H4 (cell line): Measurements from ENCODE around the gene SENP5. TPM values are rescaled to one million over a fixed set of nuclear protein-coding genes. Genes with fewer than 3 reads are reported as not detected.
"Not testable (repeated sequence)": the region's sequence is repeated elsewhere in the genome, so short reads cannot be mapped to it uniquely, and the experiment has no call there.

Experiments
- DNase-seq: peaks from one replicate; pipeline ENCODE4 v3.0.0-alpha.2; 2015; ENCODE audit warnings: low spot score
- total RNA-seq: library from RNA; depleted of rRNA; stranded (reverse); fragments of >200 nt; shearing (Covaris generic); gene quantifications from 2 replicates; pipeline ENCODE4 v1.2.3, GENCODE V29; 2014; rRNA removed

SENP5 gene, protein sequence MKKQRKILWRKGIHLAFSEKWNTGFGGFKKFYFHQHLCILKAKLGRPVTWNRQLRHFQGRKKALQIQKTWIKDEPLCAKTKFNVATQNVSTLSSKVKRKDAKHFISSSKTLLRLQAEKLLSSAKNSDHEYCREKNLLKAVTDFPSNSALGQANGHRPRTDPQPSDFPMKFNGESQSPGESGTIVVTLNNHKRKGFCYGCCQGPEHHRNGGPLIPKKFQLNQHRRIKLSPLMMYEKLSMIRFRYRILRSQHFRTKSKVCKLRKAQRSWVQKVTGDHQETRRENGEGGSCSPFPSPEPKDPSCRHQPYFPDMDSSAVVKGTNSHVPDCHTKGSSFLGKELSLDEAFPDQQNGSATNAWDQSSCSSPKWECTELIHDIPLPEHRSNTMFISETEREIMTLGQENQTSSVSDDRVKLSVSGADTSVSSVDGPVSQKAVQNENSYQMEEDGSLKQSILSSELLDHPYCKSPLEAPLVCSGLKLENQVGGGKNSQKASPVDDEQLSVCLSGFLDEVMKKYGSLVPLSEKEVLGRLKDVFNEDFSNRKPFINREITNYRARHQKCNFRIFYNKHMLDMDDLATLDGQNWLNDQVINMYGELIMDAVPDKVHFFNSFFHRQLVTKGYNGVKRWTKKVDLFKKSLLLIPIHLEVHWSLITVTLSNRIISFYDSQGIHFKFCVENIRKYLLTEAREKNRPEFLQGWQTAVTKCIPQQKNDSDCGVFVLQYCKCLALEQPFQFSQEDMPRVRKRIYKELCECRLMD
- total RNA-seq: 23.1 and 28.4 TPM in 2 replicates

DNA sequence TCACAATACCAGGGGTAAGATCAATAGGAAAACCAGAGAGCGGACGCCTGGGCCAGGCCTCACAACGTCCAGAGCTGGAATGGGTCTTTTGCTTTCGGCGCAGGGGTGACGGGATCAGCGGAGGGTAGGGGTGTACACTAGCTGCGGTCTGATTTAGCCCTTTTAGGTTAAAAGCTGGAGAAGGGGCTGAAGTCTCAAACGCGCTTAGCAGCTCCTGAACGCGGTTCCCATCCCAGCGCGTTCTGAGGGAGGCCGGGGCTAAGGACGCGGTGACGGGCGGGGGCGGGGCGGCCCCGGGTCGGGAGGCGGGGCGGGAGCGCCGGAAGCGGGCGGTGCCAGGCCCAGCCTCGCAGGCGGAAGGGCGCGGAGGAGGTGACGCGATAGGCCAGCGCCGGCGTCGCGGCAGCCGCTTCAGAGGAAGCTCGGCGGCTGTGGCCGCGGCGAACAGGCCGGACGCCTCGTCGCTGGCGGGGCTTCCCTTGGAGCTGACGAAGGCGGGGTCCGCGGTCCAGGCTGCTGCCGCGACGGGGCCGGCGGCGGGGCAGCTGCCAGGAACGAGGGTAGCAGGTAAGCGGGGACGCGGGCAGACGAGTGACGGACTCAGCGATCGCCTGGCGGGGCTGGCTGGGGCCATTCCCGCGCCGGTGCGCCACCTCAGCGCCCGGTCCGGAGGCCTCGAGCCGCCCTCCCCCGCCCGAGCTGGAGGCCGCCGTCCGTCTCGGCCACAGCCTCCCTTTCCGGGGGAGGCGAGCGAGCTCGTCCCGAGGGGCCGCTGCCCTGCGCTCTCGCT is at the start of gene SENP5:
Gene SENP5, plus strand, starts transcription at position 414 of the 790 bp plus-strand sequence. CDS start 17,262 bp downstream, outside the sequence.
- peak; percentile 86 for DNase-seq

DNA sequence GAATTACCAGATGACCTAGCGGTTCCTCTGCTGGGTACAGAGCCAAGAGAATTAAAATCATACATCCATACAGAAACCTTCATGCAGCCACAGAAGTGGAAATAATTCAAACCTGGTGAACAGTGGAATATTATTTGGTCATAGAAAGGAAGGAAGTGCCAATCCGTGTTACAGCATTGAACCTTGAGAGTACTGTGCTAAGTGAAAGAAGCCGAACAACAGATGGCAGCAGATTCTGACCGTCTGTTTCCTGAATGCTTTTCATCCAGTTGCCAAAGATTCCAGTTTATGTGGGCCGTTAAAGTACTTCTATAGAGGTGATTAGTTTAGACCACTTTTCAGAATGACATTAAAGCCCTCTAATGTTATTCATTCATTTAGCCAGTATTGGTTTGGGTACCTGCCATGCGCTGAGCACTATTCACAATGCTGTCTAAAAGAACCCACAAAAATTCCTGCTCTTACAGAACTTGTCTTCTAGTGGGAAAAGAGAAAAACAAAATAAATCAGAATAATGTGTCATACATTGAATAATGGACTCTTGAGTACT is 45.8 kb upstream of the SENP5 start:
- DNase-seq: no peak

DNA sequence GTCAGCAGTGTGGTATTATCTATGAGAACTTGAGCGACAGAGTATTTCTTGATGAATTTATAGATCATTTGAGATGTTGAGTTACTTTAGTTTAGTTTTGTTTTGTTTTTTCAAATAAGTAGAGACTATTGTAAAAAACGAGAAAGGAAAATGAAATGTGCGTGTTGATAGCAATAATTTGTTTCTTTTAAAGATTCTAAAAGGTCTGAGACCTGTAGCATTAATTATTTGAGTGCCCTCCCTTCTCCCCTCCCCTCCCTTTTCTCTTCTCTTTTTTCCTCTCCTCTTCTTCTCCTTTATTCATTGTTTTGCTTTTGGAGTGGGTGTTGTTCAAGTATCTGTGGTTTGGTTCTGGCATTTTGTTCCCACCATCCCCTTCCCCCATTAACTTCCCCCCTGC is 38.1 kb upstream of the SENP5 start:
- DNase-seq: not testable (repeated sequence)

DNA sequence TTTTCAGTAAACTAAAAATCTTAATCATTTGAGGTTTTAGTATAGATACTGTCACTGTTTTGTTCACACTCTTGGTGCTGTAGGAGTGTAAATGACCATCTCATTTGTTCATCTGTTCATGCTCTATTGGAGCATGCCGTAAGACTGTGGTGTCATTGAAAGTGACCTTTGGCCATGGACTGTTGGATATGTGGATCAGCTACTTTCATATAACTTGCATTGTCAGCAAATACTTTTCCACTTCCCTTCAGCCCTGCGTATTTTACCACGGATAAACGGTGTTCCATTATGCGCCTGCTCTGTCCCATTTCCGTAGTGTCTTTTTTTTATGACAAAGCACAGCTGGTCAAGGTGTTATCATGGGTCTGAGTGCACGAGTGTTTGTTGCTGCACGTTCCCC is 32.6 kb upstream of the SENP5 start:
- no peak for DNase-seq

DNA sequence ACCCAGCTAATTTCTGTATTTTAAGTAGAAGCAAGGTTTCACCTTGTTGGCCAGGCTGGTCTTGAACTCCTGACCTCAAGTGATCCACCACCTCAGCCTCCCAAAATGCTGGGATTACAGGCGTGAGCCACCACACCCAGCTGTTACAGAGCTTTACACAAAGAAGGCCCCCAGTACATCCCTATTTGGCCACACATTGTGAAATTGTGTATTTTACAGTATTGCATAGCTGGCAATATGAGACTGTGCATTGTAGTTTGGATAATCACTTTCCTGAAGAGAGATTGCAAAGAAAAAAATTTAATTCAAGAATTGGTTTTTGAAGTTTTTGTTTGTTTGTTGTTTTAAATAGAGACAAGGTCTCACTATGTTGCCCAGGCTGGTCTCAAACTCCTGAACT is 31.1 kb upstream of the SENP5 start:
- not testable (repeated sequence) for DNase-seq

DNA sequence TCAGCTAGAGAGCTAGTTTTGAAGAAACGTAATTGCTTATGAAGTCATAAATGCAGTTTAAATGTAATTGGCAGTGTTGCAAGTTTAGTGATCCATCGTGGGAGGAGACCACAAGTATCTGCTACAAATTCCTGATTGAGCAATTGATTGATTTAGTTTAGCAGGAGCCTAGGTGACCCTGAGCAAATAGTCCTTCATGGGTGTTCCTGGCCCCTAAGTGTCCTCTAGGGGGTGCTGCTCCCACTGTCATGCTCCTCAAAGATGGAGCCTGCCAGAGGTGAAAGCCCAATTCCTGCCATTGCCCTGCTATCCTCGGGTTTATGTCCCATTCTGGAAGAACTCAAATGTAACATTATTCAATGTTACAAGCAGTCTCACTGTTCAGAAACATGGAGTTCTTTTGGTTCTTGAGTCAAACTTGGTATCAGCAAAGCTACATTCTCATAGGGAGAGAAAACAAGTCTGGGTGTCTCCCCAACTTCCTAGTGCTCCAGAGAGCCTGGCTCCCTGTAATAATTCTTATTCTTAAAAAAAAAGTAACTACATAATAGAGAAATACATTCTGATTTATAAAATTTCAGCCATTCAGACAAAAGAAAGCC is 29.8 kb upstream of the SENP5 start:
- peak; percentile 46 for DNase-seq

DNA sequence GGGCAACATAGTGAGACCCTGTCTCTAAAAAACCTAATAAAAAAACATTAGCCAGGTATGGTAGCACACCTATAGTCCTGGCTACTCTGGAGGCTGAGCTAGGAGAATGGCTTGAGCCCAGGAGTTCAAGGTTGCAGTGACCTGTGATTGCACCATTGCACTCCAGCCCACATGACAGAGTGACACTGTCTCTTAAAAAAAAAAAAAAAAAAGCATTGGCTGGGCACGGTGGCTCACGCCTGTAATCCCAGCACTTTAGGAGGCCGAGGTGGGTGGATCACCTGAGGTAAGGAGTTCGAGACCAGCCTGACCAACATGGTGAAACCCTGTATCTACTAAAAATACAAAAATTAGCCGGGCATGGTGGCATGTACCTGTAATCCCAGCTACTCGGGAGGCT is 28.4 kb upstream of the SENP5 start:
- not testable (repeated sequence) for DNase-seq

DNA sequence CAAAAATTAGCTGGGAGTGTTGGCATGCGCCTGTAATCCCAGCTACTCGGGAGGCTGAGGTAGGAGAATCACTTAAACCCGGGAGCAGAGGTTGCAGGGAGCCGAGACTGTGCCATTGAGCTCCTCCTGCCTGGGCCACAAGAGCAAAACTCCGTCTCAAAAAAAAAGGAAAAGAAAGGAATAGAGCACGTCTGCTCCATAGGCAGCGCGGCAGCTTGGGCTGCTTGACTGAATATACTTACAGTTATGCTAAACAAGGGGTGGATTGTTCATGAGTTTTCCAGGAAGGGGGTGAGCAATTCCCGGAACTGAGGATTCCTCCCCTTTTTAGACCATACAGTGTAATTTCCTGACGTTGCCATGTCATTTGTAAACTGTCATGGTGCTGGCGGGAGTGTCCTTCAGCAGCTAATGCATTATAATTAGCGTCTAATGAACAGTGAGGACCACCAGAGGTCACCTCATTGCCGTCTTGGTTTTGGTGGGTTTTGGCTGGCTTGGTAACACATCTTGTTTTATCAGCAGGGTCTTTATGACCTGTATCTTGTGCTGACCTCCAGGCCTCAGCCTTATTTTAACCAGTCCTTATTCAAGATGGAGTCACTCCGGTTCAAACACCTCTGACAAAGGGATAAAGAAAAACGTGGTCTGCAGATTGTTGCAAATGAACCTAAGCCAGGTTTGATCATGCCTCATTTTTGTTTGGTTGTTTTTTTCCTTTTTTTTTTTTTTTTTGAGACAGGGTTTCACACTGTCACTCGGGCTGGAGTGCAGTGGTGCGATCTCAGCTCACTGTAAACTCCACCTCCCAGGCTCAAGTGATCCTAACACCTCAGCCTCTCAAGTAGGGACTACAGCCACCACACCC is 24.9 kb upstream of the SENP5 start:
- DNase-seq: no peak

DNA sequence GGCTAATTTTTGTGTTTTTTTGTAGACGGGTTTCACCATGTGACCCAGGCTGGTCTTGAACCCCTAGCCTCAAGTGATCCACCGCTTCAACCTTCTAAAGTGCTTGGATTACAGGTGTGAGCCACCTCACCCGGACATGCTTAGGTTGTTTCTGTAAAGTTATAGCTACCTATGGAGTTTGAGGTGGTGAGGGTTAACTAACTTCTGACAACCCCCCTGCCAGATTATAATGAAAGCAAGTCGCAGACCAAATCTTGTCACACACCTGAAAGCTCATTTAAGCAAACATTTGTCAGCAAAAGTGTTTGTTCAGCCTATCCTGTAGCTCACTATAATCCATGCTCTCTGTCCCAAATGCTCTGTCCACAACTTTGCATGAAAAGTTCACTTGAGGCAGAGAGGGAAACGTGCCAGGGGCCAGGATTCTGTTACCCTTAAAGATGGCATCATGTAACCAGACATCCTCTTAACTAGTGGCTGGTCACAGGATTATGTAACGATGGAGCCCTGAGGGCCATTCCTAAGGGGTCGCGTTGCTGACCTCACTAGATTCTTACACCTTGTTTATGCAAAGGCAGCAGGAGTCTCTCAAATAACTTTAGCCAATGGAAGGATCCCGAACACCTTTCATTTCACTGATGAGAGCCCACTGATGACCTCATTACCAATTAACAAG is 24.1 kb upstream of the SENP5 start:
- no peak for DNase-seq

DNA sequence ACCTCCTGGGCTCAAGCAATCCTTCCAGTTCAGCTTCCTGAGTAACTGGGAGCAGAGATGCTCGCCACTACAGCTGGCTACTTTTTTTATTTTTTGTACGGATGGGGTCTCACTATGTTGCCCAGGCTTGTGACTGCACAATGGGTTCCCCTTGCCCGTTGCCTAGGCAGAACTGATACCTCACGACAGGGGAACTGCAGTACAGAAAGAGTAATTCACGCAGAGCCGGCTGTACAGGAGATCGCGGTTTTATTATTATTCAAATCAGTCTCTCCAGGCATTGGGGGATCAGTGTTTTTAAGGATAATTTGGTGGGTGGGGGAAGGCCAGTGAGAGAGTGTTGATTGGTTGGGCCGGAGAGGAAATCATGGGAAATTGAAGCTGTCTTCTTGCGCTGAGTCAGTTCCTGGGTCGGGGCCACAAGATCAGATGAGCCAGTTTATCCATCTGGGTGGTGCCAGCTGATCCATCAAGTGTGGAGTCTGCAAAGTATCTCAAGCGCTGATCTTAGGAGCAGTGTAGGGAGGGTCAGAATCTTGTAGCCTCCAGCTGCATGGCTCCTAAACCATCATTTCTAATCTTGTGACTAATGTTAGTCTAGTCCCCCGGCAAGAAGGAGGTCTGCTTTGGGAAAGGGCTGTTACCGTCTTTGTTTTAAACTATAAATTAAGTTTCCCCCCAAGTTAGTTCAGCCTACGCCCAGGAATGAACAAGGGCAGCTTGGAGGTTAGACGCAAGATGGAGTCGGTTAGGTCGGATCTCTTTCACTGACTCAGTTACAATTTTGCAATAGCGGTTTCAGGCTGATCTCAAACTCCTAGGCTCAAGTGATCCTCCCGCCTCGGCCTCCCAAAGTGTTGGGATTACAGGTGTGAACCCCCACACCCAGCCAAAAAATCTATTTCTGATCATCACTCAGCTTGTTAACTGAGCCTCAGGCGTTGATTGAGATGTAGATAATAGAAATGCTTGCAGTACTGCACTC is 23.2 kb upstream of the SENP5 start:
- not testable (repeated sequence) for DNase-seq

DNA sequence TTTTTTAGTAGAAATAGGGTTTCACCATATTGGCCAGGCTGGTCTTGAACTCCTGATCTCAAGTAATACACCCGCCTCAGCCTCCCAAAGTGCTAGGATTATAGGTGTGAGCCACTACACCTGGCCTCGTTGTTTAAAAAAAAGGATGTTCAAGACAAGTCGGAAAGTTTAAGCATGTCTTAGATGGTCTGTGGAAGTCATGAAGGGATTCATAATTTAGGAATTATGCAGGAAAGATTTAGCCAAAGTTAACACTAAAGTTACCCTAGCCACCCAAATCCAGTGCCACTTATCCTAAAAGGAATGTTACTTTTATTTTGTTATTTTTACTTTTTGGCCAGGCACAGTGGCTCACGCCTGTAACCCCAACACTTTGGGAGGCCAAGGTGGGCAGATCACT is 19.3 kb upstream of the SENP5 start:
- not testable (repeated sequence) for DNase-seq

DNA sequence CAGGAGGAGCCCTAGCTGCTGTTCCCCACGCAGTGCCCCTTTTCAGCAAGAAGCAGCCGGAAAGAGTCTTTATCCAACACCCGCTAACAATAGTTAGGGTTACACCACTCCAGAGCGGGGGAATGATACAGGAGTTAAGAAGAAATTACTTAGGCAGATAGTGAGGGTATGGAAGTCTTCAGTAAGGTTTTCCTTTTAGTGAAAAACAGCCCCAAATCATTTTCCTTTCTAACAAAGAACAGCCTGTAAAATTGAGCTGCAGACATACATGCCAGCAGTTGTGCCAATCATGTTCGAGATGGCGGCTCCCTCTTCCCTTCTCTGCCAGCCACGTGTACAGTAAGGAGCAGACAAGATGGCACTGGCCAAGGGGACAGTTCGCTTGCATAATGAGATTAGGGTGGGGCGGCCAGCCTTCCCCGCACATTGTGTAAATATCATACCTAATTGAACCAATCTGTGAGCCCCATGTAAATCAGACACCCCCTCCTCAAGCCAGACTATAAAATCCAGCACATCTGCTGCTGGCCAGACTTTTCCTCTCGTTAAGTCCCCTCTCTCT is 18.5 kb upstream of the SENP5 start:
- DNase-seq: no peak

DNA sequence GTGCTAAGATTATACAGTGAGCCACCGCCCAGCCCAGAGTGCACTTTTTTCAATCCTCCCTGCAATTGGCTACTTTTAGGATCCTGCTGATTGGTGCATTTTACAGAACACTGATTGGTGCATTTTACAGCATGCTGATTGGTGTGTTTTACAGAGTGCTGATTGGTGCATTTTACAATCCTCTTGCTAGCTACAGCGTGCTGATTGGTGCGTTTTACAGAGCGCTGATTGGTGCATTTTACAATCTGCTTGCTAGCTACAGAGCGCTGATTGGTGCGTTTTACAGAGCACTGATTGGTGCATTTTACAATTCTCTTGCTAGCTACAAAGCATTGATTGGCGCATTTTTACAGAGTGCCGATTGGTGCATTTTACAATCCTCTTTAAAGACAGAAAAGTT is 4.7 kb upstream of the SENP5 start:
- not testable (repeated sequence) for DNase-seq

DNA sequence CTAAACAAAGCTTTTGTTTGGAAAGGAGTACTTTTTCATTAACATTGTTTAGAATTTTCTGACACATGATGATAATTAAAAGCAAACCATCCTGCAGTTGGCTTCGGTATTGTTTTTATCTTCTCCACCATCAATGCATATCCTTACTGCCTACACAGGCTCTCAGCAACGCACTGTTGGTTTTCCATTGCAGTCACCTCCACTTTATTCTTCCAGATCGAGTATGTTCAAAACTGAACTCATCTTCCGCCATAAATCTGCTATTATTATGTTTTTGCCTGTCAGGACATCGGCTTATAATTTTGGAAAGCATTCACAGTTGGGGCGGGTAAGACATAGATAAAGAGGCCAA is 589 bp upstream of the SENP5 start:
- DNase-seq: no peak

DNA sequence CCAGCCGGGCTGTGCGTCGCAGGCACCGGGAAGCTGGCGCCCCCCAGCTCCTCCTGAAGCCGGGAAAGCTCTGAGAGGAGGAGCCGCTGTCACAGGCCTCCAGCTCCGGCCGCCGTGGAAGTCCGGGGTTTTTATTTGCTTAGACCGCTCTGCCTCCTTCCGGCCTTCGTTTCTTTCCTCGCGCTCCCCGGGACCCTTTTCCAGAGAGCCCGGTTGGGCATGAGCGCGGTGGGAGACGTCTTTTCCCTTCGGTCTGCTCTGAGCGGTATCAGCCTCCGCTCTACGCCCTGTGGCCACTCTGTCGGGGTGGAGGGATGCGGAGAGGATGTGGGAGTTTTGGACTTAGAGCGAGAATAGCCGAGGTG is 559 bp downstream of the SENP5 start:
- DNase-seq: no peak

DNA sequence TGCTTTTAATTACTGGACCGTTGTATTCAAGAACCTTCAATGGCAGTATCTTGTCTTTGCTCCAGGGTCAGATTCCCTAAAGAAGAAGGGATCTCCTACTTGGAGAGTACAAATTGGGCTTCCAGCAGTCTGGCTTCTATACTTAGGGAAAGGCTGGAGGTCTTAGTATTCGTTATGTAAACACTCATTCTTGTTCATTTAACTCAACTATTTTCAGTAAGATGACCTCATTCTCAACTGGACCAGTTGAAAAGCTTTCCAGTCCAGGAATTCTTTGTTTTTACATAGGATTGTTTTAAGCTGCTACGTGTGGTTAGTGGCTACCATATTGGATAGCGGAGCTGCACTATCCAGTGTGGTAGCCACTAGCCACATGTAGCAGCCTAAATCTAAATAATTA is 4.6 kb downstream of the SENP5 start:
- no peak for DNase-seq

DNA sequence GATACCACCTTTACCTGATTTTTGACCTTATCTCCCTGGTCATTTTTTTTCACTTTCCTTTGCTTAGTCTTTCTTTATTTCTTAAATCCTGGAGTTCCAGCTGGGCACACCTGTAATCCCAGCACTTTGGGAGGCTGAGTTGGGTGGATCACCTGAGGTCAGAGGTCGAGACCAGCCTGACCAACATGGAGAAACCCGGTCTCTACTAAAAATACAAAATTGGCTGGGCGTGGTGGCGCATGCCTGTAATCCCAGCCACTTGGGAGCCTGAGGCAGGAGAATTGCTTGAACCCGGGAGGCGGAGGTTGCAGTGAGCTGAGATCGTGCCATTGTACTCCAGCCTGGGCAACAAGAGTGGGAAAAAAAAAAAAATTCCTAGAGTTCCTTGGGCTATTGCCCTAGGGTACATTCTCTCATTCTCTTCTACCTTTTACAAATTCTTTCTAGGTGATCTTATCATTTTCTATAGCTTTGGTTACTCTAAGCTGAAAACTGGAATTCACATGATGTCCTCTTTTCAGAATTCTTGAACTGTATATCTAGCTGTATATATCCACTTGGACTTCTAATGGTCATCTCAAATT is 6.9 kb downstream of the SENP5 start:
- not testable (repeated sequence) for DNase-seq

DNA sequence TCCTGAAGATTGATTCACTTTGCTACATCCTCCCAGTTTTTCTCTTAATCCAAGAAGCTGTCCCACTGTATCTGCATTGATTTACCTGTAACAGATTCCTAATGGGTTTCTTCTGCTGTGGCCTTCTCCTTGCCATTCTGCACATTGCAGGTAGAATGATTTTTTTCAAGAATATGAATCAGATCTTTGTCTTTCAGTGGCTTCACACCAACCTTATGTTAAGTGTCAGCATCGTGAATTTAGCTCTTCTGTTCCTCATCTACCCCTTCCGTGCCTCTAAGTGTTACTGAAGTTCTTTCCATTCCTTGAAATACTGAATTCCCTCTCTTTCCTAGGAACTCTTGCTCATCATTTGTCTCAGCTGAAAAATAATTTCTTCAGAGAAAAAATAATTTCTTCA is 7.5 kb downstream of the SENP5 start:
- no peak for DNase-seq
